Measurements from ENCODE around the gene SCUBE1.

- no peak for TF ChIP-seq CTCF (IDR thresholded peaks at IDR 0.05)
- TF ChIP-seq POLR2A (IDR thresholded peaks at IDR 0.05), result no peak
- TF ChIP-seq EP300 (IDR thresholded peaks at IDR 0.05), result no peak
Observed at GRCh38 chr22:43319661-43320486, 23.3 kb downstream of the SCUBE1 start.
